ENCODE measurements around the gene ACTN1.

The ACTN1 gene

DNA sequence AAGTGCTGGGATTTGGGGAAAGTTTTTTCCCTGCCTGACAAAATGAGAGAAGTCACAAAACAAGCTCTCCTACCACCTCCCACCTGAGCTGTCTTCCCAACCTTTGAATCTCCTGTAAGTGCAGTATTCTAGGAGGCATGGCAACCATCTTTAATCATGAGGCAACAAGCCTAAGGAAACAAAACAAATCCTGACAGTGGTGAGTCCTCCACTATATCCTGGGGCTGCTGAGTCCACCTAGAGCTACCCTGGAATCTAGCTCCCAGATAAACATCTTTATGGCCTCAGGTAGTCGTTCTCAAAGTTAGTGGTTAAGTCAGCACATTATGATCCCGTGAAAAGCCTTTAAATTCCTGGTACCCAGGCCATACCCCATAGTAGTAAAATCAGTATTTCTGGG, 22.3 kb upstream of the ACTN1 start:
- no peak for TF ChIP-seq CTCF (IDR thresholded peaks at IDR 0.05)

DNA sequence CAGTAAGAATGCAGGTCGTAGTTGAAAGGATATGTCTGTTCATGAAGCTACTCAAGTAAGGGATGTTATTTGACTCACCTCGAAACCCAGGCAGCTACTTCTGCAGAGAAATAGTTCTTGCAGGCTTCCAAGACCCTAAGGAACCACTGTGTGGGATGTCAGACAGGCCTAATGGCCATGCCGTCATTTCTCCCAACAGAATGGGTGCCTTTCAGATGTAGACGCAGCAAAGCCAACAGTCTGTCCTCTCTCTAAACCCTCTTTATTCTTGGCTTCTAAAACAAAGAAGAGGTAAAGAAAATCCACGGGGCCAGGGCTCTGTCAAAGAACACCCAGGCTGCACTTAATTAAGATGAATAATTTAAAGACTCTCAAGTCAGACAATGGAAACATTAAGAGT, 19.0 kb upstream of the ACTN1 start:
- TF ChIP-seq CTCF (IDR thresholded peaks at IDR 0.05), result no peak

DNA sequence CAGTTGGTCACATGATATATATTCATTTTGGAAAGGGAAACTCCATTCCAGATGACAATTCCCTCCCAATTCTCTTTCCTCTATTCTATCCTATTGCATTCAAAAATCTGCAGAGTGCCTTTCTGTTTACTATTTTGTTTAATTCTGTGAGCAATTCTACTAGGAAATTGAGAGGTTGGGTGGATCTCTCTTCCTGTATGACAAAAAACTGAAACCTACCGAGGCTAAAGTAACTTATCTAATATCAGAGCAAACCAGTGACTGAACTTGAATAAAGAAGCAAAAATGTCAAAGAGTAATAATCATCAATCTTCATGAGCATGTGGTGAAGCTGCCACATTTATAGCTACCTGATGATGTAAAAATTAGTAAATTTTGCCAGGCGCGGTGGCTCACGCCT, 16.6 kb upstream of the ACTN1 start:
- no peak for TF ChIP-seq CTCF (IDR thresholded peaks at IDR 0.05)

- no peak for TF ChIP-seq CTCF (IDR thresholded peaks at IDR 0.05)
Observed at GRCh38 chr14:68994056-68994455, 15.0 kb upstream of the ACTN1 start.

- TF ChIP-seq CTCF (IDR thresholded peaks at IDR 0.05), result no peak
Observed at GRCh38 chr14:68987653-68988036, 8.5 kb upstream of the ACTN1 start.

- TF ChIP-seq CTCF (IDR thresholded peaks at IDR 0.05), result no peak
Observed at GRCh38 chr14:68986926-68987652, 8.0 kb upstream of the ACTN1 start.

GRCh38 chr14:68986225-68986624, 7.1 kb upstream of the ACTN1 start:
- no peak for TF ChIP-seq CTCF (IDR thresholded peaks at IDR 0.05)

- no peak for TF ChIP-seq CTCF (IDR thresholded peaks at IDR 0.05)
Observed at GRCh38 chr14:68984686-68985085, 5.6 kb upstream of the ACTN1 start.
